Peyer's patch (tissue), 4 donors: Measurements from ENCODE around the gene PELI1.

Source experiments
- CTCF ChIP-seq, 6 experiments: fragments of 450-650 bp in 4 of 6; fragments of 200-600 bp in 2 of 6; sonication (generic) in 1 of 6; IDR thresholded peaks; one replicate each; pipeline ENCODE4 v1.5.1; 2017 to 2019; ENCODE audit warnings: antibody characterized with exemption in 6 of 6, mild to moderate bottlenecking in 3 of 6, moderate library complexity in 1 of 6
- POLR2A ChIP-seq, 2 donors: fragments of 450-650 bp; IDR thresholded peaks; one replicate each; pipeline ENCODE4 v1.5.1; 2017; ENCODE audit warnings: antibody characterized with exemption in 2 of 2, mild to moderate bottlenecking in 2 of 2, moderate library complexity in 2 of 2

GRCh38 chr2:64093341-64093740, 50.9 kb downstream of the PELI1 start:
- no peak for TF ChIP-seq CTCF (IDR thresholded peaks at IDR 0.05)
- TF ChIP-seq POLR2A (IDR thresholded peaks at IDR 0.05) = no peak
